Transverse colon (tissue), 4 donors: ENCODE results near the gene TSPAN17.

Experiments used
- CTCF ChIP-seq, 5 experiments: fragments of 200-600 bp in 3 of 5; fragments of 450-650 bp in 2 of 5; sonication (generic) in 3 of 5; IDR thresholded peaks; 1 replicate in 2 of 5; 2 replicates in 3 of 5; pipeline ENCODE4 v1.5.1; 2016 to 2017; ENCODE audit warnings: antibody characterized with exemption in 5 of 5, inconsistent platforms in 3 of 5, mild to moderate bottlenecking in 2 of 5, moderate library complexity in 1 of 5
- POLR2A ChIP-seq: fragments of 450-650 bp; IDR thresholded peaks from one replicate; pipeline ENCODE4 v1.6.1; 2016; ENCODE audit warnings: antibody characterized with exemption, mild to moderate bottlenecking, moderate library complexity
- POLR2AphosphoS5 ChIP-seq, 3 donors: sonication (generic); formaldehyde crosslinking; IDR thresholded peaks; one replicate each; pipeline ENCODE4 v1.6.1; 2016; ENCODE audit warnings: antibody characterized with exemption in 3 of 3

DNA sequence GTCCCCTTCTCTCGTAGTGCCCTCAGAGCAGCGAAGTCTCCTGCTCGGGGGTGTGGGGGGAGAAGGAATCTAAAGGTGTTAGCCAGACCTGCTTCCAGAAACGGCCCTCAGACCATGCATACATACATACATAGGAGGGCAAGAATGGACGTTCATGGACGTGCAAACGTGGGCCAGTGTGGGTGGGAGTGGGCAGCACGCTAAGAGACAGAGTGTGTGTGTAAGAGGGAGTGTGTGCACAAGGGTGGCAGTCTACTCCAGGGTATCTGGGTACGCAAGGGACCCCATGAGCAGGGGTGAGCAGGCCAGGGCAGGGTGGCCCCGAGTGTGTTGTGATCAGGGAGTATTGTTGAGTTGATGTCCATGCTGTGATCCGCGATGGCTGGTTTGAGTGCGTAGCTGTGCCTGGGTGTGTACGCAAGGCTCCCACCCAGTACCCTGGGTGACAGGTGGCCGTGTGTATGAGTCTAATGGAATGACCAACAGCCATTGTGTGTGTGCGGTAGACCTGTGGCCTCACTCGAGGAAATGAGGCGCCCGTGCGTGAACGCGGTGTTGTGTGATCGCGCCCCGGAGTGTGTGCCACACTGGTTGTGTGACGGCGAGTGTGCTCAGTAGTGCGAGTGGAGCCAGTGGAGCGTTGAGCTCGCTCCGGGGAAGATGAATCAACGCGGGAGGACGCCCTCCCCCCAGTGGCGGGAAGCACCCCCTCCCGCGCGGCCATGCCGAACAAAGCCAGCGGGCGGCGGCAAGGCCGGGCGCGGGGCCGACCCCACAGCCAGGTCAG is 38.2 kb upstream of the TSPAN17 start:
- TF ChIP-seq CTCF (IDR thresholded peaks at IDR 0.05): no peak
- no peak for TF ChIP-seq POLR2A
- TF ChIP-seq POLR2AphosphoS5 (IDR thresholded peaks at IDR 0.05): no peak
